Activated naive CD8-positive, alpha-beta T cell treated with anti-CD3 and anti-CD28 coated beads, Interleukin-2, amount 50 U/mL, for 16 hours (primary cell): ENCODE measurements around the gene ZNF516.
"Not testable (repeated sequence)": the region's sequence is repeated elsewhere in the genome, so short reads cannot be mapped to it uniquely, and the experiment has no call there.

Source experiments
- DNase-seq: peaks from one replicate; pipeline ENCODE4 v3.0.0-alpha.2; 2020; ENCODE audit warnings: low read depth, low spot score

The ZNF516 gene

GRCh38 chr18:76490670-76491472 is 4.2 kb downstream of the ZNF516 start:
- peak; percentile 27 for DNase-seq

GRCh38 chr18:76490033-76490432 is 5.0 kb downstream of the ZNF516 start:
- DNase-seq: no peak

GRCh38 chr18:76489081-76489480 is 6.0 kb downstream of the ZNF516 start:
- DNase-seq: no peak

GRCh38 chr18:76488190-76488589 is 6.9 kb downstream of the ZNF516 start:
- DNase-seq: no peak

- no peak for DNase-seq
Observed at GRCh38 chr18:76487782-76488181, 7.3 kb downstream of the ZNF516 start.

- no peak for DNase-seq
Observed at GRCh38 chr18:76487070-76487469, 8.0 kb downstream of the ZNF516 start.

GRCh38 chr18:76486574-76486973 is 8.5 kb downstream of the ZNF516 start:
- DNase-seq: no peak

- no peak for DNase-seq
Observed at GRCh38 chr18:76486038-76486437, 9.0 kb downstream of the ZNF516 start.

GRCh38 chr18:76484749-76485387 is 10.2 kb downstream of the ZNF516 start:
- DNase-seq: no peak

GRCh38 chr18:76483780-76484179 is 11.3 kb downstream of the ZNF516 start:
- DNase-seq: no peak

- DNase-seq: no peak
Observed at GRCh38 chr18:76482971-76483691, 11.9 kb downstream of the ZNF516 start.

GRCh38 chr18:76482267-76482666 is 12.8 kb downstream of the ZNF516 start:
- no peak for DNase-seq

- no peak for DNase-seq
Observed at GRCh38 chr18:76480913-76481312, 14.1 kb downstream of the ZNF516 start.

GRCh38 chr18:76479351-76480238 is 15.4 kb downstream of the ZNF516 start:
- no peak for DNase-seq

- no peak for DNase-seq
Observed at GRCh38 chr18:76476665-76477561, 18.1 kb downstream of the ZNF516 start.

GRCh38 chr18:76475450-76476194 is 19.4 kb downstream of the ZNF516 start:
- DNase-seq: no peak

- no peak for DNase-seq
Observed at GRCh38 chr18:76474824-76475223, 20.2 kb downstream of the ZNF516 start.

- DNase-seq: not testable (repeated sequence)
Observed at GRCh38 chr18:76473521-76473920, 21.5 kb downstream of the ZNF516 start.

GRCh38 chr18:76472829-76473228 is 22.2 kb downstream of the ZNF516 start:
- no peak for DNase-seq

GRCh38 chr18:76471593-76471992 is 23.4 kb downstream of the ZNF516 start:
- no peak for DNase-seq
